ENCODE results near the gene TTC3.
"Not testable (repeated sequence)": the region's sequence is repeated elsewhere in the genome, so short reads cannot be mapped to it uniquely, and the experiment has no call there.

The TTC3 gene

GRCh38 chr21:37049741-37050140 is 23.3 kb upstream of the TTC3 start:
- not testable (repeated sequence) for H4K8ac ChIP-seq (ENCODE audit: low read depth, low read length); H3K9ac ChIP-seq (ENCODE audit: low read depth, low read length, poor library complexity); H2BK5ac ChIP-seq (ENCODE audit: low read length); H3K4me3 ChIP-seq (ENCODE audit: low read length in 2 of 2); H3K4me2 ChIP-seq (ENCODE audit: insufficient read depth, low read length, poor library complexity, severe bottlenecking); H2BK120ac ChIP-seq (ENCODE audit: low read depth, low read length); H4K91ac ChIP-seq (ENCODE audit: low read depth, low read length, poor library complexity); H3K27me3 ChIP-seq (ENCODE audit: control insufficient read depth in 3 of 3, insufficient read depth in 3 of 3, low read depth in 1 of 3, low read length in 3 of 3); H2BK15ac ChIP-seq (ENCODE audit: low read length); H3K9me3 ChIP-seq (replicated peaks in 1 of 2; ENCODE audit: control insufficient read depth in 2 of 2, insufficient read depth in 1 of 2, low read depth in 1 of 2, low read length in 2 of 2); H3K14ac ChIP-seq (ENCODE audit: low read length); H2AFZ ChIP-seq (ENCODE audit: low read length); H3K79me1 ChIP-seq (ENCODE audit: low read depth, low read length); DNase-seq (ENCODE audit: low spot score); H3K4me1 ChIP-seq (ENCODE audit: control insufficient read depth in 2 of 2, insufficient read depth in 1 of 2, low read depth in 1 of 2, low read length in 2 of 2); H3K27ac ChIP-seq (replicated peaks; ENCODE audit: low read length); H3K36me3 ChIP-seq (replicated peaks in 1 of 2; ENCODE audit: control insufficient read depth in 2 of 2, insufficient read depth in 2 of 2, low read length in 2 of 2); H2AK5ac ChIP-seq (ENCODE audit: low read depth, low read length); H2BK12ac ChIP-seq (ENCODE audit: low read length); H3K23ac ChIP-seq (ENCODE audit: low read depth, low read length, poor library complexity); H3K4ac ChIP-seq (ENCODE audit: low read length); H3K18ac ChIP-seq (ENCODE audit: low read length)
- WGBS, 2 donors (ENCODE audit: extremely low coverage in 2 of 2, insufficient read length in 2 of 2, insufficient replicate concordance in 1 of 2), result no CpG with 5 or more reads among the region's 3 CpGs

DNA sequence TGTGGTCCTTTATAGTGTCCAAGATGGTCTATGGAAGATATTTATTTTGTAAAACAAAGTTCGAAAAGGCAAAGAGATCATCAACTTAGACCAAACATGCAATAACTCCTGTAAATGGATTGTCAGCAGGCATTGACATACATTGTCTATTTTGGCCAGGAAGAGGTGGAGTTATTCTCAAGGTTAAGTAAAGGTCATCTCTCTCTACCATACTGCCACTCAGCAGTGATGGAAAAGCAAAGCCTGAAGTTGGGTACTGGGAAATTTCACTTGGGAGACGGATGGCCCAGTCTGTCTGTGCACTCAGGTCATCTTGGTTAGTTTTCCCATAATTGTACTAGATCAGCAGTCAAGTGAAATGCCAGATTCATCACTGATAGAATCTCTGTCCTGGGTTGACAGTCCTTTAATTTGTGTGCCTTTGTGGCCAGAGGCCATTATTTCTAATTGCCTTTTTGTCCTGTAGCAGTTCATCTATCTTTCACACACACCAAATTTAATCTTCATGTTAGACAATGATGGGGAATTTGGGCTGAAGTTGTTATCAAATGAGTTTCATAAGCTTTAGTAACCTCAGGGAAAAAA is 17.7 kb upstream of the TTC3 start:
- H2AK5ac ChIP-seq (ENCODE audit: low read depth, low read length), result no peak overlapping the region
- H3K36me3 ChIP-seq (replicated peaks in 1 of 2; ENCODE audit: control insufficient read depth in 2 of 2, insufficient read depth in 2 of 2, low read length in 2 of 2), result no peaks in the 10 kb centered on the region
- H4K91ac ChIP-seq (ENCODE audit: low read depth, low read length, poor library complexity), result no peak overlapping the region
- no peak overlapping the region for H3K4me2 ChIP-seq (ENCODE audit: insufficient read depth, low read length, poor library complexity, severe bottlenecking)
- no peak overlapping the region for H3K18ac ChIP-seq (ENCODE audit: low read length)
- H2BK5ac ChIP-seq (ENCODE audit: low read length), result no peak overlapping the region
- H3K14ac ChIP-seq (ENCODE audit: low read length), result no peak overlapping the region
- DNase-seq (ENCODE audit: low spot score), result no peak
- H3K4ac ChIP-seq (ENCODE audit: low read length), result no peak overlapping the region
- no peaks in the 10 kb centered on the region for H3K79me1 ChIP-seq (ENCODE audit: low read depth, low read length)
- no peak overlapping the region for H2BK120ac ChIP-seq (ENCODE audit: low read depth, low read length)
- H2BK12ac ChIP-seq (ENCODE audit: low read length), result no peak overlapping the region
- H2BK15ac ChIP-seq (ENCODE audit: low read length), result no peak overlapping the region
- no peak overlapping the region for H3K9ac ChIP-seq (ENCODE audit: low read depth, low read length, poor library complexity)
- H4K8ac ChIP-seq (ENCODE audit: low read depth, low read length), result no peak overlapping the region
- H3K27ac ChIP-seq (replicated peaks; ENCODE audit: low read length), result no peak overlapping the region
- no CpG with 5 or more reads among the region's 2 CpGs for WGBS, 2 donors (ENCODE audit: extremely low coverage in 2 of 2, insufficient read length in 2 of 2, insufficient replicate concordance in 1 of 2)
- no peak overlapping the region for H3K4me3 ChIP-seq (ENCODE audit: low read length in 2 of 2)
- H3K23ac ChIP-seq (ENCODE audit: low read depth, low read length, poor library complexity), result no peak overlapping the region
- H3K9me3 ChIP-seq (replicated peaks in 1 of 2; ENCODE audit: control insufficient read depth in 2 of 2, insufficient read depth in 1 of 2, low read depth in 1 of 2, low read length in 2 of 2), result peaks cover 7 to 12% of the 10 kb centered on the region in 2 donors
- H3K4me1 ChIP-seq (ENCODE audit: control insufficient read depth in 2 of 2, insufficient read depth in 1 of 2, low read depth in 1 of 2, low read length in 2 of 2), result peaks cover 15% of the 10 kb centered on the region in 2 donors
- H3K27me3 ChIP-seq (ENCODE audit: control insufficient read depth in 3 of 3, insufficient read depth in 3 of 3, low read depth in 1 of 3, low read length in 3 of 3), result no peaks in the 10 kb centered on the region
- no peak overlapping the region for H2AFZ ChIP-seq (ENCODE audit: low read length)

GRCh38 chr21:37057614-37058013 is 15.4 kb upstream of the TTC3 start:
- H3K14ac ChIP-seq (ENCODE audit: low read length), result no peak overlapping the region
- H4K8ac ChIP-seq (ENCODE audit: low read depth, low read length), result no peak overlapping the region
- peak overlapping the region; percentile 14 for H2BK5ac ChIP-seq (ENCODE audit: low read length)
- no peak overlapping the region for H2BK120ac ChIP-seq (ENCODE audit: low read depth, low read length)
- DNase-seq (ENCODE audit: low spot score), result no peak
- peak overlapping the region; percentile 81 for H2BK15ac ChIP-seq (ENCODE audit: low read length)
- H3K36me3 ChIP-seq (replicated peaks in 1 of 2; ENCODE audit: control insufficient read depth in 2 of 2, insufficient read depth in 2 of 2, low read length in 2 of 2), result no peaks in the 10 kb centered on the region
- H3K79me1 ChIP-seq (ENCODE audit: low read depth, low read length), result no peaks in the 10 kb centered on the region
- no peak overlapping the region for H2AFZ ChIP-seq (ENCODE audit: low read length)
- H3K27ac ChIP-seq (replicated peaks; ENCODE audit: low read length), result peak overlapping the region; percentile 19
- H2BK12ac ChIP-seq (ENCODE audit: low read length), result peak overlapping the region; percentile 77
- H2AK5ac ChIP-seq (ENCODE audit: low read depth, low read length), result peak overlapping the region; percentile 72
- no peak overlapping the region for H3K23ac ChIP-seq (ENCODE audit: low read depth, low read length, poor library complexity)
- WGBS, 2 donors (ENCODE audit: extremely low coverage in 2 of 2, insufficient read length in 2 of 2, insufficient replicate concordance in 1 of 2), result no CpG with 5 or more reads among the region's 7 CpGs
- H3K9me3 ChIP-seq (replicated peaks in 1 of 2; ENCODE audit: control insufficient read depth in 2 of 2, insufficient read depth in 1 of 2, low read depth in 1 of 2, low read length in 2 of 2), result peaks cover 7 to 12% of the 10 kb centered on the region in 2 donors
- H3K27me3 ChIP-seq (ENCODE audit: control insufficient read depth in 3 of 3, insufficient read depth in 3 of 3, low read depth in 1 of 3, low read length in 3 of 3), result no peaks in the 10 kb centered on the region
- H3K9ac ChIP-seq (ENCODE audit: low read depth, low read length, poor library complexity), result no peak overlapping the region
- no peak overlapping the region for H3K4ac ChIP-seq (ENCODE audit: low read length)
- no peak overlapping the region for H3K18ac ChIP-seq (ENCODE audit: low read length)
- no peak overlapping the region for H3K4me3 ChIP-seq (ENCODE audit: low read length in 2 of 2)
- H4K91ac ChIP-seq (ENCODE audit: low read depth, low read length, poor library complexity), result no peak overlapping the region
- no peak overlapping the region for H3K4me2 ChIP-seq (ENCODE audit: insufficient read depth, low read length, poor library complexity, severe bottlenecking)
- H3K4me1 ChIP-seq (ENCODE audit: control insufficient read depth in 2 of 2, insufficient read depth in 1 of 2, low read depth in 1 of 2, low read length in 2 of 2), result peaks cover 25 to 32% of the 10 kb centered on the region in 2 donors

GRCh38 chr21:37058261-37058660 is 14.8 kb upstream of the TTC3 start:
- no peak for DNase-seq (ENCODE audit: low spot score)
- H3K4ac ChIP-seq (ENCODE audit: low read length), result no peak overlapping the region
- peaks cover 7 to 12% of the 10 kb centered on the region in 2 donors for H3K9me3 ChIP-seq (replicated peaks in 1 of 2; ENCODE audit: control insufficient read depth in 2 of 2, insufficient read depth in 1 of 2, low read depth in 1 of 2, low read length in 2 of 2)
- peak overlapping the region; percentile 3 for H3K27ac ChIP-seq (replicated peaks; ENCODE audit: low read length)
- H2AFZ ChIP-seq (ENCODE audit: low read length), result no peak overlapping the region
- H3K4me2 ChIP-seq (ENCODE audit: insufficient read depth, low read length, poor library complexity, severe bottlenecking), result no peak overlapping the region
- no peak overlapping the region for H2BK5ac ChIP-seq (ENCODE audit: low read length)
- no peak overlapping the region for H4K91ac ChIP-seq (ENCODE audit: low read depth, low read length, poor library complexity)
- H4K8ac ChIP-seq (ENCODE audit: low read depth, low read length), result peak overlapping the region; percentile 88
- peak overlapping the region; percentile 86 for H2BK12ac ChIP-seq (ENCODE audit: low read length)
- H2AK5ac ChIP-seq (ENCODE audit: low read depth, low read length), result peak overlapping the region; percentile 50
- no peak overlapping the region for H3K23ac ChIP-seq (ENCODE audit: low read depth, low read length, poor library complexity)
- no peak overlapping the region for H2BK120ac ChIP-seq (ENCODE audit: low read depth, low read length)
- no peaks in the 10 kb centered on the region for H3K27me3 ChIP-seq (ENCODE audit: control insufficient read depth in 3 of 3, insufficient read depth in 3 of 3, low read depth in 1 of 3, low read length in 3 of 3)
- peak overlapping the region; percentile 69 for H3K18ac ChIP-seq (ENCODE audit: low read length)
- no peak overlapping the region for H3K9ac ChIP-seq (ENCODE audit: low read depth, low read length, poor library complexity)
- H2BK15ac ChIP-seq (ENCODE audit: low read length), result no peak overlapping the region
- peak overlapping the region; percentile 77 for H3K14ac ChIP-seq (ENCODE audit: low read length)
- no peaks in the 10 kb centered on the region for H3K79me1 ChIP-seq (ENCODE audit: low read depth, low read length)
- H3K36me3 ChIP-seq (replicated peaks in 1 of 2; ENCODE audit: control insufficient read depth in 2 of 2, insufficient read depth in 2 of 2, low read length in 2 of 2), result no peaks in the 10 kb centered on the region
- WGBS, 2 donors (ENCODE audit: extremely low coverage in 2 of 2, insufficient read length in 2 of 2, insufficient replicate concordance in 1 of 2), result no CpG with 5 or more reads among the region's 2 CpGs
- H3K4me3 ChIP-seq (ENCODE audit: low read length in 2 of 2), result no peak overlapping the region
- peaks cover 25 to 37% of the 10 kb centered on the region in 2 donors for H3K4me1 ChIP-seq (ENCODE audit: control insufficient read depth in 2 of 2, insufficient read depth in 1 of 2, low read depth in 1 of 2, low read length in 2 of 2)

All from neuronal stem cell (in vitro differentiated cells).